ENCODE results near the gene IGFBP4. TPM values are rescaled to one million over a fixed set of nuclear protein-coding genes. Genes with fewer than 3 reads are reported as not detected.

IGFBP4 gene
- total RNA-seq, 3 donors from 2014 or later (not counting 1 experiment from before 2014, with no cell fraction given): 2.1 to 8.1 (median 2.8) TPM

DNA sequence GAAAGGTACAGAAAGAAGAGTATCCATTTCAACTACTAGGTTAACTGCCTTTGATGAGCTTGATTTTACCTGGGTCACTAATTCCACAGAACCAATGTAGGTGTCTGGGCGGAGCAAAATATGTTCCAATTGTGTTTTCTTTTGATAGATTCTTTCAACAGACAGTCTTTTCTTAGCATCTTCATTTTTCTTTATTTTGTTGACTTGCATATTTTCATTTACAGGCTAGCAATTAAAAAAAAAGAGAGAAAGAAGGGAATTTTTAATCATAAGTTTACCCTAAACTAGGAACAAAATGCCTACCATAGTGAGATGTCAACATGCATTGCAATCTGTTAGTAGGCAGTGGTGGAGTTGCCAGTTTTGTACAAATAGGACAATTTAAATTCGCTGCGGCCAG lies 26.6 kb upstream of the IGFBP4 start:
- Mint-ChIP-seq H3K9me3 (no peaks in the 10 kb centered on the region), H3K36me3 (no peaks in the 10 kb centered on the region), H3K27ac (no peak overlapping the region), H3K4me1 (peaks cover 10 to 14% of the 10 kb centered on the region in 2 donors), H3K4me3 (peak overlapping the region; percentile 96), H3K27me3 (ENCODE audit: low read depth in 2 of 2) (no peaks in the 10 kb centered on the region)
- ATAC-seq: no peak
- no peak for DNase-seq
- intact Hi-C loops (cut with micrococcal nuclease): no loop called here
- H3K36me3 ChIP-seq (ENCODE audit: control insufficient read depth, insufficient read depth, low read length): no peaks in the 10 kb centered on the region
- H3K27ac ChIP-seq (ENCODE audit: low read length): no peak overlapping the region
- TF ChIP-seq, protein P1, sequence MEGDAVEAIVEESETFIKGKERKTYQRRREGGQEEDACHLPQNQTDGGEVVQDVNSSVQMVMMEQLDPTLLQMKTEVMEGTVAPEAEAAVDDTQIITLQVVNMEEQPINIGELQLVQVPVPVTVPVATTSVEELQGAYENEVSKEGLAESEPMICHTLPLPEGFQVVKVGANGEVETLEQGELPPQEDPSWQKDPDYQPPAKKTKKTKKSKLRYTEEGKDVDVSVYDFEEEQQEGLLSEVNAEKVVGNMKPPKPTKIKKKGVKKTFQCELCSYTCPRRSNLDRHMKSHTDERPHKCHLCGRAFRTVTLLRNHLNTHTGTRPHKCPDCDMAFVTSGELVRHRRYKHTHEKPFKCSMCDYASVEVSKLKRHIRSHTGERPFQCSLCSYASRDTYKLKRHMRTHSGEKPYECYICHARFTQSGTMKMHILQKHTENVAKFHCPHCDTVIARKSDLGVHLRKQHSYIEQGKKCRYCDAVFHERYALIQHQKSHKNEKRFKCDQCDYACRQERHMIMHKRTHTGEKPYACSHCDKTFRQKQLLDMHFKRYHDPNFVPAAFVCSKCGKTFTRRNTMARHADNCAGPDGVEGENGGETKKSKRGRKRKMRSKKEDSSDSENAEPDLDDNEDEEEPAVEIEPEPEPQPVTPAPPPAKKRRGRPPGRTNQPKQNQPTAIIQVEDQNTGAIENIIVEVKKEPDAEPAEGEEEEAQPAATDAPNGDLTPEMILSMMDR (IDR thresholded peaks at IDR 0.05): no peak
- H3K9me3 ChIP-seq (ENCODE audit: control insufficient read depth, insufficient read depth, low read length): no peaks in the 10 kb centered on the region
- WGBS (ENCODE audit: insufficient coverage): 59% methylated on average over 3 of the region's 3 CpGs
- H3K4me3 ChIP-seq (ENCODE audit: low read length): no peak overlapping the region
- no peaks in the 10 kb centered on the region for H3K27me3 ChIP-seq (ENCODE audit: control insufficient read depth, insufficient read depth, low read length)
- peaks cover 16% of the 10 kb centered on the region for H3K4me1 ChIP-seq (ENCODE audit: control insufficient read depth, insufficient read depth, low read length)

DNA sequence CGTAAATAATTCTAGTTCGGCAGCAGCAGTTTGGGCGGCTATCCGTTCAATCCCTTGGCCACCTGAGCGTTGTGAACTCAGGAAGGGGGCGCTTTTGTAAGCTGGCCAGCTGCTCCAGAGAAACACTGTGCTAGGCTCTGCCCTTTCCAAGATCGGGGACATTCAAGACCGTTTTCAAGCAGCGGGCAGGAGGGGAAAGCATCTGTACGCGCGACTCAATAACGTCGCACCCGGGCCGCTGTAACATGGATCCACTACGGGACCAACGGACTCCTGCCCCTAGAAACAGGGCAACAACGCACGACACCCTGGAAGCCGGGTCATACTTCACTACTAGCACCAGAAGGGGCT lies 26.0 kb upstream of the IGFBP4 start:
- H3K9me3 Mint-ChIP-seq: no peaks in the 10 kb centered on the region
- intact Hi-C loops (cut with micrococcal nuclease): no loop called here
- no peaks in the 10 kb centered on the region for H3K27me3 ChIP-seq (ENCODE audit: control insufficient read depth, insufficient read depth, low read length)
- H3K4me3 Mint-ChIP-seq: peak overlapping the region; percentile 96
- ATAC-seq (peak in 2 of 3 donors; percentile 1 to 5), DNase-seq (no peak)
- TF ChIP-seq, protein P1 (IDR thresholded peaks at IDR 0.05): no peak
- H3K4me1 Mint-ChIP-seq: peaks cover 10 to 14% of the 10 kb centered on the region in 2 donors
- no peak overlapping the region for H3K27ac ChIP-seq (ENCODE audit: low read length)
- H3K9me3 ChIP-seq (ENCODE audit: control insufficient read depth, insufficient read depth, low read length): no peaks in the 10 kb centered on the region
- H3K36me3 Mint-ChIP-seq: no peaks in the 10 kb centered on the region
- peaks cover 16% of the 10 kb centered on the region for H3K4me1 ChIP-seq (ENCODE audit: control insufficient read depth, insufficient read depth, low read length)
- H3K4me3 ChIP-seq (ENCODE audit: low read length): peak overlapping the region; percentile 71
- no peaks in the 10 kb centered on the region for H3K27me3 Mint-ChIP-seq (ENCODE audit: low read depth in 2 of 2)
- H3K36me3 ChIP-seq (ENCODE audit: control insufficient read depth, insufficient read depth, low read length): no peaks in the 10 kb centered on the region
- peak overlapping the region; percentile 75 to 78 for H3K27ac Mint-ChIP-seq
- WGBS (ENCODE audit: insufficient coverage): under 1% methylated on average over 21 of the region's 21 CpGs

DNA sequence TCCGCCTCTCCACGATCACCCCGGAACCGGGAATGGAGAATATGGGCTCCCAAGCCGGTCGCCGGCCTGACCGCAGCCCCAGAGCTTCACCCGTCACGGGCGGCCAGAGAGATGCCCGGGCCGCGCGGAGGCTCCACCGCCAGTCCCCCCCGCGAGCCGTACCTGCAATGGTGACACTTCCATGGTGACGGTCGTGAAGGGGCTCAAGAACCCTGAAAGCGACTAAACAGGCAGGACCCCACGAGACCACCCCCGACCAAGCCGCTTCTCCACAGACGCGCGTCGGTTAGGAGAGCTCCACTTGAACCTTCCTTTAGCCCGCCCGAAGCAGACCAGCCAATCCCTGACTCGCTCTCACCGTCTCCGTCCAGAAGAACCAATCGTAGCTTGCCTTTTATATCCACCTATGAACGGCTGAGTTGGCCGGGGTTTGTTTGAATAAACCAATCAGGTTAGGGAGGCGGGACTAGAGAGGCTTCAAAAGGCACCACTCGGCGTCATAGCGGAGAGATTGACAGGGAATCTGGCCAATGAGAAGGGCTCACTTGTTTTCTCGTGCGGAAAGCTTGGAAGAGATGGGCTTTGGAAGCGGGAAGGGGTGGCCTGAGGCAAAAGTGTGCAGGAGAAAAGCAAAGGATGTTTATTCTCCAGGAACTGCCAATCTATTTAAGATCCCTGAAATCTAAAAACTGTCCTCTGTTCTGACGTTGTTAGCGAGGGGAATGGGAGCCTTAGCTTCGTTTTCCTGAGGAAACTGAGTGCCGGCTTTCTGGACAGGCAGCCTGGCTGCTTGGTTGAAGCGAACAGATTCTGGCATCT lies 25.4 kb upstream of the IGFBP4 start, which contains the start of gene TOP2A:
TSS of gene TOP2A (minus strand) at position 288 of the 819 bp plus-strand sequence. CDS start at position 183, 105 bp downstream.
- no peaks in the 10 kb centered on the region for H3K9me3 ChIP-seq (ENCODE audit: control insufficient read depth, insufficient read depth, low read length)
- H3K4me3 Mint-ChIP-seq: peak within 1 kb of the TSS; percentile 96
- H3K9me3 Mint-ChIP-seq: no peaks in the 10 kb centered on the region
- H3K4me1 Mint-ChIP-seq: peaks cover 10 to 14% of the 10 kb centered on the region in 2 donors
- under 1% methylated on average over 49 of the region's 49 CpGs for WGBS (ENCODE audit: insufficient coverage)
- DNase-seq (peak; percentile 97 to 99), ATAC-seq (peak; percentile 99 to 100 (median 99))
- no peaks in the 10 kb centered on the region for H3K27me3 Mint-ChIP-seq (ENCODE audit: low read depth in 2 of 2)
- TF ChIP-seq, protein P1 (IDR thresholded peaks at IDR 0.05): no peak
- H3K4me1 ChIP-seq (ENCODE audit: control insufficient read depth, insufficient read depth, low read length): peaks cover 16% of the 10 kb centered on the region
- H3K27ac ChIP-seq (ENCODE audit: low read length): peak within 1 kb of the TSS; percentile 18
- no peaks in the 10 kb centered on the region for H3K27me3 ChIP-seq (ENCODE audit: control insufficient read depth, insufficient read depth, low read length)
- peak within 1 kb of the TSS; percentile 75 to 78 for H3K27ac Mint-ChIP-seq
- peak within 1 kb of the TSS; percentile 71 for H3K4me3 ChIP-seq (ENCODE audit: low read length)
- no peaks in the 10 kb centered on the region for H3K36me3 Mint-ChIP-seq
- intact Hi-C loops (cut with micrococcal nuclease): loop anchor here (1.0 kb wide), 1 partner anchor 131 kb away; the partner anchor contains the start of gene CDC6
- no peaks in the 10 kb centered on the region for H3K36me3 ChIP-seq (ENCODE audit: control insufficient read depth, insufficient read depth, low read length)
